Liver (tissue), 9 donors: ENCODE data around the gene STKLD1. TPM values are rescaled to one million over a fixed set of nuclear protein-coding genes. Genes with fewer than 3 reads are reported as not detected.

ENCODE experiments used
- DNase-seq: peaks from one replicate; pipeline ENCODE4 v3.0.0-alpha.2; 2017; ENCODE audit warnings: low spot score
- H3K27ac ChIP-seq, 2 donors: one replicate each; pipeline ENCODE4 v1.7.0; 2013; ENCODE audit warnings: inconsistent platforms in 2 of 2, low read length in 2 of 2, control low read depth in 1 of 2, low read depth in 1 of 2, mild to moderate bottlenecking in 1 of 2
- H3K27me3 ChIP-seq, 4 donors: one replicate each; pipeline versions ENCODE4 v1.6.1 to v1.7.0; 2013; ENCODE audit warnings: low read length in 3 of 4, inconsistent platforms in 1 of 4, mild to moderate bottlenecking in 1 of 4, moderate library complexity in 1 of 4; ENCODE audit not compliant: control insufficient read depth in 4 of 4, insufficient read depth in 4 of 4
- H3K36me3 ChIP-seq, 4 donors: one replicate each; pipeline versions ENCODE4 v1.6.1 to v1.7.0; 2013; ENCODE audit warnings: low read length in 3 of 4, mild to moderate bottlenecking in 3 of 4, low read depth in 1 of 4, moderate library complexity in 1 of 4; ENCODE audit not compliant: control insufficient read depth in 4 of 4, insufficient read depth in 3 of 4
- H3K4me1 ChIP-seq, 4 donors: one replicate each; pipeline versions ENCODE4 v1.6.1 to v1.7.0; 2013; ENCODE audit warnings: low read length in 3 of 4, mild to moderate bottlenecking in 3 of 4, moderate library complexity in 1 of 4; ENCODE audit not compliant: control insufficient read depth in 4 of 4, insufficient read depth in 4 of 4
- H3K4me3 ChIP-seq, 3 donors: one replicate each; pipeline versions ENCODE4 v1.6.1 to v1.7.0; 2013; ENCODE audit warnings: low read length in 3 of 3, control low read depth in 1 of 3, low read depth in 1 of 3, mild to moderate bottlenecking in 1 of 3
- H3K9ac ChIP-seq, 2 donors: one replicate each; pipeline ENCODE4 v1.7.0; 2013; ENCODE audit warnings: low read length in 2 of 2, mild to moderate bottlenecking in 2 of 2, moderate library complexity in 2 of 2, control low read depth in 1 of 2, low read depth in 1 of 2
- H3K9me3 ChIP-seq, 4 donors: one replicate each; pipeline versions ENCODE4 v1.6.1 to v1.7.0; 2013; ENCODE audit warnings: low read length in 3 of 4; ENCODE audit not compliant: control insufficient read depth in 4 of 4
- CTCF ChIP-seq: fragments of 150-350 bp; IDR thresholded peaks from 2 replicates; pipeline ENCODE4 v1.5.1; 2017; ENCODE audit warnings: improper control_type of control experiment, low read depth, low read length; ENCODE audit not compliant: missing input control
- EGR1 ChIP-seq, 2 donors: IDR thresholded peaks; 2 replicates each; pipeline ENCODE4 v1.6.1; 2016 to 2018; ENCODE audit warnings: antibody characterized with exemption in 2 of 2, low read depth in 2 of 2
- FOXA2 ChIP-seq: IDR thresholded peaks from 2 replicates; pipeline ENCODE4 v1.6.1; 2016; ENCODE audit warnings: antibody characterized with exemption
- GABPA ChIP-seq, 2 donors: IDR thresholded peaks in 1 of 2; conservative IDR thresholded peaks in 1 of 2; 2 replicates each; pipeline ENCODE4 v1.6.1; 2016; ENCODE audit warnings: antibody characterized with exemption in 2 of 2, mild to moderate bottlenecking in 1 of 2, moderate library complexity in 1 of 2
- HNF4A ChIP-seq, 2 donors: conservative IDR thresholded peaks; 2 replicates each; pipeline ENCODE4 v1.6.1; 2016; ENCODE audit warnings: antibody characterized with exemption in 2 of 2, mild to moderate bottlenecking in 2 of 2
- HNF4G ChIP-seq: IDR thresholded peaks from 2 replicates; pipeline ENCODE4 v1.6.1; 2016; ENCODE audit warnings: antibody characterized with exemption
- JUND ChIP-seq, 2 donors: IDR thresholded peaks; 2 replicates each; pipeline ENCODE4 v1.6.1; 2016; ENCODE audit warnings: antibody characterized with exemption in 2 of 2
- NR2F2 ChIP-seq: IDR thresholded peaks from 2 replicates; pipeline ENCODE4 v1.6.1; 2016; ENCODE audit warnings: antibody characterized with exemption
- RAD21 ChIP-seq, 2 donors: IDR thresholded peaks; 2 replicates each; pipeline ENCODE4 v1.6.1; 2016; ENCODE audit warnings: antibody characterized with exemption in 2 of 2, mild to moderate bottlenecking in 2 of 2
- WGBS: extraction: QIAGEN DNeasy Blood & Tissue Kit; methylation state at CpG from one replicate; pipeline ENCODE4 v1.1.7; 2013; 5-methylcytosine and 5-hydroxymethylcytosine counted together
- polyA plus RNA-seq, 2 donors: library from polyadenylated mRNA; stranded (reverse) in 1 of 2; unstranded in 1 of 2; fragments of 200-250 nt in 1 of 2; fragments of >200 nt in 1 of 2; fragmentation: Nextera tagmentation in 1 of 2; extraction: Ambion mirVana in 1 of 2; gene quantifications; one replicate each; pipeline versions ENCODE4 v1.2.1 to v1.2.3, GENCODE V29; 2013 to 2015
- total RNA-seq, 2 donors: library from RNA; depleted of rRNA; stranded (reverse); fragments of >200 nt; gene quantifications; one replicate each; pipeline ENCODE4 v1.2.3, GENCODE V29; 2014
- donor health status: healthy.
- donor health status: healthy.
- donor health status: healthy.
- donor health status: healthy.
- donor health status: healthy.

STKLD1 gene
- total and polyA plus RNA-seq, 4 donors, result 0.25 to 0.85 (median 0.33) TPM

GRCh38 chr9:133403766-133404453 is 27.7 kb downstream of the STKLD1 start:
- WGBS, result 73% methylated on average over 16 of the region's 16 CpGs
- Histone ChIP-seq H3K9me3 (no peaks in the 10 kb centered on the region), H3K9ac (no peak overlapping the region), H3K4me1 (peaks cover 0 to 17% (median 9%) of the 10 kb centered on the region in 4 donors), H3K36me3 (peaks cover 0 to 15% (median 6%) of the 10 kb centered on the region in 4 donors), H3K4me3 (no peak overlapping the region), H3K27me3 (no peaks in the 10 kb centered on the region), H3K27ac (no peak overlapping the region)
- DNase-seq, result peak; percentile 56
- TF ChIP-seq EGR1 (IDR thresholded peaks at IDR 0.05; ENCODE audit: low read depth in 2 of 2) (no peak), RAD21 (IDR thresholded peaks at IDR 0.05) (peak; percentile 79 to 88), CTCF (peak; percentile 77), JUND (IDR thresholded peaks at IDR 0.05) (no peak)

GRCh38 chr9:133404454-133405002 is 28.4 kb downstream of the STKLD1 start:
- TF ChIP-seq HNF4G, result no peak
- TF ChIP-seq HNF4A (conservative IDR thresholded peaks at IDR 0.05), result no peak
- no peak for TF ChIP-seq FOXA2
- DNase-seq, result no peak
- WGBS, result 87% methylated on average over 12 of the region's 12 CpGs
- Histone ChIP-seq H3K9ac (no peak overlapping the region), H3K4me1 (peaks cover 0 to 17% (median 9%) of the 10 kb centered on the region in 4 donors), H3K27ac (no peak overlapping the region), H3K27me3 (no peaks in the 10 kb centered on the region), H3K36me3 (peaks cover 3 to 20% (median 6%) of the 10 kb centered on the region in 4 donors), H3K9me3 (no peaks in the 10 kb centered on the region), H3K4me3 (no peak overlapping the region)

GRCh38 chr9:133405508-133406438 is 29.6 kb downstream of the STKLD1 start:
- Histone ChIP-seq H3K27ac (peak overlapping the region; percentile 28 to 46), H3K36me3 (peaks cover 7 to 33% (median 15%) of the 10 kb centered on the region in 4 donors), H3K27me3 (no peaks in the 10 kb centered on the region), H3K4me3 (no peak overlapping the region), H3K4me1 (peaks cover 0 to 17% (median 9%) of the 10 kb centered on the region in 4 donors), H3K9ac (no peak overlapping the region), H3K9me3 (no peaks in the 10 kb centered on the region)
- WGBS, result 59% methylated on average over 19 of the region's 19 CpGs
- TF ChIP-seq NR2F2, result no peak
- peak in 1 of 2 donors; percentile 11 for TF ChIP-seq HNF4A (conservative IDR thresholded peaks at IDR 0.05)
- peak in 1 of 2 donors; percentile 39 for TF ChIP-seq GABPA (IDR thresholded peaks at IDR 0.05 in 1 of 2, conservative IDR thresholded peaks at IDR 0.05 in 1 of 2)
- no peak for DNase-seq
